Heart right ventricle (tissue), 16 donors: Measurements from ENCODE around the gene TTYH3. TPM values are rescaled to one million over a fixed set of nuclear protein-coding genes. Genes with fewer than 3 reads are reported as not detected.
A peak's percentile ranks its signal among the peaks of the same experiment; 100 is the strongest.

Experiments
- ATAC-seq, 8 donors: fragments of 200-7000 bp; cut with Tn5 transposase; one replicate each; pipeline ENCODE4 v1.9.1; 2020; ENCODE audit warnings: mild to moderate bottlenecking in 8 of 8, moderate library complexity in 8 of 8, moderate number of reproducible peaks in 1 of 8
- DNase-seq, 2 donors: peaks; one replicate each; pipeline ENCODE4 v3.0.0-alpha.2; 2020
- H3K27ac ChIP-seq, 10 donors: fragments of 200-600 bp; sonication (generic) in 2 of 10; one replicate each; pipeline versions ENCODE4 v1.5.0 to v1.8.0; 2020 to 2022; ENCODE audit warnings: mild to moderate bottlenecking in 3 of 10
- H3K27me3 ChIP-seq, 7 donors: fragments of 200-600 bp; one replicate each; pipeline ENCODE4 v1.8.0; 2021 to 2022; ENCODE audit warnings: mild to moderate bottlenecking in 2 of 7
- H3K36me3 ChIP-seq, 9 donors: fragments of 200-600 bp; sonication (generic) in 1 of 9; one replicate each; pipeline versions ENCODE4 v1.5.0 to v1.8.0; 2020 to 2022; ENCODE audit warnings: mild to moderate bottlenecking in 2 of 9
- H3K4me1 ChIP-seq, 9 donors: fragments of 200-600 bp; sonication (generic) in 1 of 9; one replicate each; pipeline versions ENCODE4 v1.5.0 to v1.8.0; 2020 to 2022; ENCODE audit warnings: mild to moderate bottlenecking in 4 of 9
- H3K4me3 ChIP-seq, 10 donors: fragments of 200-600 bp; sonication (generic) in 2 of 10; one replicate each; pipeline versions ENCODE4 v1.5.0 to v1.8.0; 2020 to 2022; ENCODE audit warnings: mild to moderate bottlenecking in 7 of 10, moderate library complexity in 2 of 10
- H3K9me3 ChIP-seq, 11 donors: fragments of 200-600 bp in 10 of 11; sonication (generic) in 2 of 11; one replicate each; pipeline versions ENCODE4 v1.5.0 to v1.8.0; 2013 to 2022; ENCODE audit warnings: mild to moderate bottlenecking in 2 of 11, control low read depth in 1 of 11, moderate library complexity in 1 of 11
- CTCF ChIP-seq, 9 donors: fragments of 200-600 bp; sonication (generic) in 2 of 9; IDR thresholded peaks; one replicate each; pipeline versions ENCODE4 v1.5.0 to v1.8.0; 2021 to 2022; ENCODE audit warnings: antibody characterized with exemption in 9 of 9, mild to moderate bottlenecking in 5 of 9, moderate library complexity in 1 of 9
- WGBS, 2 donors: extraction: QIAGEN DNeasy Blood & Tissue Kit; methylation state at CpG; one replicate each; pipeline ENCODE4 v1.1.7; 2013; ENCODE audit warnings: inconsistent platforms in 1 of 2; 5-methylcytosine and 5-hydroxymethylcytosine counted together
- intact Hi-C, 10 donors: fragments of 100-400 bp; cut with DNase I; formaldehyde crosslinking; loops; one replicate each; pipeline versions ENCODE4 v1.11.1 to v1.14.2; 2022
- polyA plus RNA-seq, 2 donors: library from polyadenylated mRNA; stranded (reverse); fragments of 200-250 nt; gene quantifications; one replicate each; pipeline ENCODE4 v1.2.3, GENCODE V29; 2013
- total RNA-seq, 10 donors: library from RNA; stranded (reverse); fragmentation: NEBNext Ultra II Directional in 3 of 10; extraction: Animal tissue kit (Norgen Biotek cat#: 25700) in 3 of 10; gene quantifications; one replicate each; pipeline versions ENCODE4 v1.2.1 to v1.2.4, GENCODE V29; 2021 to 2023
- donor health status: Arrhythmogenic right ventricular cardiomyopathy.
- donor health status: ischemic (EF 13 %, LVEDD 7.1; RV severe dilation, severe dysfunction).
- donor health status: healthy with polysubstance abuse.
- donor health status: DM: no; HTN: yes; CAD: no.
- donor health status: DM: no; HTN: no; CAD: no.
- donor health status: ischemic (EF 25% LVEDD 6.9; RV normal size, moderate dysfunction).
- donor health status: ischemic (EF 25% LVEDD 5.7; RV mildly dilated, moderate dysfunction).
- donor health status: healthy.
- donor health status: DM: yes; HTN: yes; CAD: no.
- donor health status: Ischemic cardiomyopathy.
- donor health status: ischemic (EF 35%, LVEDD 5.7; RV mildly dilated, moderate dysfunction).
- donor health status: nonischemic (EF 11% LVEDD 7.7; RV severe dilation, severe dysfunction).
- donor health status: DM: yes; HTN: yes; CAD: no.
- donor health status: PGD.
- donor health status: ischemic (EF 29% LVEDD 5.4; RV normal size, mild dysfunction).
- donor health status: nonischemic (EF 23%, LVEDD 6.1; RV moderate dilation, normal function).

TTYH3 gene
- total and polyA plus RNA-seq, 12 donors = 7.0 to 37.5 (median 9.0) TPM

- ATAC-seq = no peak
- WGBS, 2 donors = 93 to 94% methylated on average over 26 to 27 of the region's 27 CpGs
- H3K4me3 ChIP-seq = no peak overlapping the region
Measured at GRCh38 chr7:2595258-2595860, 36.4 kb upstream of the TTYH3 start.

GRCh38 chr7:2596464-2597272, 35.1 kb upstream of the TTYH3 start:
- Histone ChIP-seq H3K36me3 (peaks cover 0 to 99% (median 32%) of the 10 kb centered on the region in 9 donors), H3K9me3 (no peaks in the 10 kb centered on the region), H3K4me3 (no peak overlapping the region), H3K27me3 (no peaks in the 10 kb centered on the region), H3K27ac (no peak overlapping the region), H3K4me1 (peaks cover 0 to 5% (median 0%) of the 10 kb centered on the region in 9 donors)
- ATAC-seq (no peak), DNase-seq (no peak)
- WGBS, 2 donors = 90 to 93% methylated on average over 22 of the region's 22 CpGs
- intact Hi-C loops = no loop called here
- TF ChIP-seq CTCF (IDR thresholded peaks at IDR 0.05) = no peak

More at GRCh38 chr7:2595258-2595860, 36.4 kb upstream of the TTYH3 start:
- no peak for DNase-seq
- TF ChIP-seq CTCF (IDR thresholded peaks at IDR 0.05) = no peak
- Histone ChIP-seq H3K27ac (no peak overlapping the region), H3K27me3 (no peaks in the 10 kb centered on the region), H3K36me3 (peaks cover 0 to 99% (median 32%) of the 10 kb centered on the region in 9 donors), H3K4me1 (peaks cover 0 to 5% (median 0%) of the 10 kb centered on the region in 9 donors), H3K9me3 (no peaks in the 10 kb centered on the region)
- intact Hi-C loops = no loop called here

GRCh38 chr7:2597273-2597640, 34.5 kb upstream of the TTYH3 start:
- intact Hi-C loops = no loop called here
- ATAC-seq (no peak), DNase-seq (no peak)
- Histone ChIP-seq H3K4me3 (no peak overlapping the region), H3K4me1 (peaks cover 0 to 5% (median 0%) of the 10 kb centered on the region in 9 donors), H3K36me3 (peaks cover 0 to 99% (median 30%) of the 10 kb centered on the region in 9 donors), H3K9me3 (no peaks in the 10 kb centered on the region), H3K27ac (no peak overlapping the region), H3K27me3 (no peaks in the 10 kb centered on the region)
- 82 to 93% methylated on average over 13 of the region's 13 CpGs for WGBS, 2 donors
- TF ChIP-seq CTCF (IDR thresholded peaks at IDR 0.05) = no peak

GRCh38 chr7:2598154-2598823, 33.5 kb upstream of the TTYH3 start:
- Histone ChIP-seq H3K4me1 (peaks cover 0 to 5% (median 0%) of the 10 kb centered on the region in 9 donors), H3K27ac (no peak overlapping the region), H3K4me3 (no peak overlapping the region), H3K36me3 (peaks cover 0 to 94% (median 23%) of the 10 kb centered on the region in 9 donors), H3K9me3 (no peaks in the 10 kb centered on the region), H3K27me3 (no peaks in the 10 kb centered on the region)
- DNase-seq = no peak
- TF ChIP-seq CTCF (IDR thresholded peaks at IDR 0.05) = no peak
- intact Hi-C loops = no loop called here
- ATAC-seq = peak in 5 of 8 donors; percentile 23 to 64 (median 50)
- 75 to 77% methylated on average over 29 of the region's 29 CpGs for WGBS, 2 donors
